ENCODE data around the gene MCRIP2. TPM values are rescaled to one million over a fixed set of nuclear protein-coding genes. Genes with fewer than 3 reads are reported as not detected.
A peak's percentile ranks its signal among the peaks of the same experiment; 100 is the strongest.

MCRIP2 gene
- total RNA-seq, 1 experiment from 2014 or later: 56.3 TPM

DNA sequence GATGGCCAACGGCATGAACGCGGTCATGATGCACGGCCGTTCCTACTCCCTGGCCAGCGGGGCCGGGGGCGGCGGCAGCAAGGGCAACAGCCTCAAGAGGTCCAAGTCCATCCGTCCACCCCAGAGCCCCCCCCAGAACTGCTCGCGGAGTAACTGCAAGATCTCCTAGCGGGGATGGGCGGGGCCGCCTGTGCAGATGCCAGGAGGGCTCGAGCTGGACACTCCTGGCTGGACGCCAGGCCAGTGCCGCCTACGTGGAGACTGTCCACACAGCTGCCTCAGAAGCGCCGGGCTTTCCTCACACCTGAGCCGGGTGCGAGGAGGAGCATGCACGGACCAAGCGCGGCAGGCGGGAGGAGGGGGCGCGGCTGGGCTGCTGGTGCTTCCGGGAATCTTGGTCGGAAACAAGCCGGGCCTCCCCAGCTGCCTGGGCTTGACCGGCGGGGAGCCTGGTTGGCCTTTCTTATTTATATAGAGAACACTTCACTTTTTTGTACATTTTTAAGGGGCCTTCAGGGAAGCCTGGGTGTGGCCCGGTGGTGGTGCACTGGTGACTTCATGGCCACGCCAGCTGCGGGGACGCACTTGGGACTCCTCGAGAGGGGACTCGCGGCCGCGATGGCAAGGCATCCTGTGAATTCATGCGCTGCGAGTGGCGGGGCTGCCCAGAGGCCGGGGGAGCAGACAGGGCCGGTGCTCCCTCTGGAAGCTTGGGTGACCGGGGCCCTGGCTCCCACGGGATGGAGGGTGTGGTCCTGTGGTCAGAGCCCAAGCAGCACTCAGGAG, 14.0 kb upstream of the MCRIP2 start:
- intact Hi-C loops (cut with micrococcal nuclease; ENCODE audit: unreplicated experiment): no loop called here
- Mint-ChIP-seq H3K36me3 (ENCODE audit: insufficient read depth, unreplicated experiment) (peaks cover 62% of the 10 kb centered on the region), H3K9me3 (ENCODE audit: low read depth, unreplicated experiment) (no peaks in the 10 kb centered on the region), H3K4me3 (ENCODE audit: low read depth, unreplicated experiment) (no peak overlapping the region), H3K4me1 (ENCODE audit: low read depth, unreplicated experiment) (no peaks in the 10 kb centered on the region), H3K27ac (ENCODE audit: unreplicated experiment) (peak overlapping the region; percentile 27), H3K27me3 (ENCODE audit: unreplicated experiment) (no peaks in the 10 kb centered on the region)
- BruUV-seq (replicated peaks): no TSS peak
- no peak for DNase-seq
- TF ChIP-seq, protein P1, sequence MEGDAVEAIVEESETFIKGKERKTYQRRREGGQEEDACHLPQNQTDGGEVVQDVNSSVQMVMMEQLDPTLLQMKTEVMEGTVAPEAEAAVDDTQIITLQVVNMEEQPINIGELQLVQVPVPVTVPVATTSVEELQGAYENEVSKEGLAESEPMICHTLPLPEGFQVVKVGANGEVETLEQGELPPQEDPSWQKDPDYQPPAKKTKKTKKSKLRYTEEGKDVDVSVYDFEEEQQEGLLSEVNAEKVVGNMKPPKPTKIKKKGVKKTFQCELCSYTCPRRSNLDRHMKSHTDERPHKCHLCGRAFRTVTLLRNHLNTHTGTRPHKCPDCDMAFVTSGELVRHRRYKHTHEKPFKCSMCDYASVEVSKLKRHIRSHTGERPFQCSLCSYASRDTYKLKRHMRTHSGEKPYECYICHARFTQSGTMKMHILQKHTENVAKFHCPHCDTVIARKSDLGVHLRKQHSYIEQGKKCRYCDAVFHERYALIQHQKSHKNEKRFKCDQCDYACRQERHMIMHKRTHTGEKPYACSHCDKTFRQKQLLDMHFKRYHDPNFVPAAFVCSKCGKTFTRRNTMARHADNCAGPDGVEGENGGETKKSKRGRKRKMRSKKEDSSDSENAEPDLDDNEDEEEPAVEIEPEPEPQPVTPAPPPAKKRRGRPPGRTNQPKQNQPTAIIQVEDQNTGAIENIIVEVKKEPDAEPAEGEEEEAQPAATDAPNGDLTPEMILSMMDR (IDR thresholded peaks at IDR 0.05; ENCODE audit: unreplicated experiment): no peak
- CTCF ChIA-PET: no interaction called here

DNA sequence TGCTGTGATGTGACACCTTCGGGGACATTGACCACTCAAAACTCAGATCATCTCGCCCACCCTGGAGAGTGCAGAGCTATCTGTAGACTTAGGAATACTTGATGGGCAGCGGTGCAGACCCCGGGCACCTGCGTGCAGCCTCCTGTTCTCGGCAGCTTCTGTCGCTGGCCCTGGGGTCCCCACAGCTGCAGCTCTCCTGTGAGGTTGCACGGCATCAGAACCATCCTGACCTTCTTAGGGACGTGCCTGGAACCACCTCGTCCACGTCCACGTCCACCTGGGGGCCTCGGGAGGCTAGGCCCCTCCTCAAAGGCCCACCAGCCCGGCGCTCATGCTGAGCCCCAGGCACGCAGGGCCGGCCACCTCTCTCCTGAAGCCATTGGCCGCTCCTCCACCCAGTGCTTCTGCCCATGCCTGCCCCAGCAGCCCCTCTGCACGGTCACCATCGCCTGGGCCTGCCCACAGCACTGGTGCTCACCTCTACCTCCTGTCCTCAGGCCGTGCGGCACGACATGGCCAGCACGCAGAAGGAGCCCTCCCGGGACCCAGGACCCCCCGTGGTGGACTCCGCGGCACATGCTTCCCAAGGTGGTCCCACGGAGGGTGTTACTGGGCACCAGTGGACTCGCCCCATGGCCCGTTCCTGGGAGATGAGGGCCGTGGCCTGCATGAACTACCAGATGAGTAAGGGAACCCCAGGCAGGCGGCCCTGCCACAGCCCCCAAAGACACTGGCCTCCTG, 13.1 kb upstream of the MCRIP2 start:
- Mint-ChIP-seq H3K9me3 (ENCODE audit: low read depth, unreplicated experiment) (no peaks in the 10 kb centered on the region), H3K27ac (ENCODE audit: unreplicated experiment) (peak overlapping the region; percentile 50), H3K27me3 (ENCODE audit: unreplicated experiment) (no peaks in the 10 kb centered on the region), H3K4me3 (ENCODE audit: low read depth, unreplicated experiment) (no peak overlapping the region), H3K4me1 (ENCODE audit: low read depth, unreplicated experiment) (no peaks in the 10 kb centered on the region), H3K36me3 (ENCODE audit: insufficient read depth, unreplicated experiment) (peaks cover 70% of the 10 kb centered on the region)
- DNase-seq: no peak
- intact Hi-C loops (cut with micrococcal nuclease; ENCODE audit: unreplicated experiment): no loop called here
- TF ChIP-seq, protein P1 (IDR thresholded peaks at IDR 0.05; ENCODE audit: unreplicated experiment): no peak
- CTCF ChIA-PET: no interaction called here
- no TSS peak for BruUV-seq (replicated peaks)

DNA sequence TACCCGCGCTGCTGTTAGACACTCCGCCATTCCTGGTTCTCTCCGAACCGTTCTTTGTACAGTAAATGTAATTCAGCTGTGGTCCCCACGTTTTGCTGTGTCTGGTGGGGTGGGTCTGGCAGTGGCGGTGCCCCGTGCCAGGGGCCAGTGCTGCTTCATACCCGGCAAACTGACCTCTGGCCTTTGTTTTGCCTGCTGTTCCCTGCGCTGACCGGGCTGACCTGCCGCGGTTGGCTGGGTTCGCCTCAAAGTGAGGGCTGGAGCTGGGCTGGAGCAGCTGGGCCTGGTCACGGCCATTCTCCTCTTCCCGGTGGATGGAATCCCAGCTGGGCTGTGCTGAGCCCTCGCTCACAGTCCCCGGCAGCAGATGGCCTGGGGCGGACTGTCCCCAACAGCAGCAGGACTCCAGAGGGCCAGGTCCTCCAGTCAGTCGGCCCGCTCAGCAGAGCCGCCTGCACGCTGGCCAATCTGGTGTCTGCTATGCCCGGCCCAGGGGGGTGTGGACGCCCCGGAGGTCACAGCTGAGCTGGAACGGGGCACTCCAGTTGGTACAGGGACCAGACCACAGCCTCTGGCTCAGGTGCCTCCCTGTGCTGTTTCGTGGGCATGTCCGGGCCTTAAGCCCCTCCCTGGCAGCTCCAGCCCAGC, 12.3 kb upstream of the MCRIP2 start:
- CTCF ChIA-PET: no interaction called here

DNA sequence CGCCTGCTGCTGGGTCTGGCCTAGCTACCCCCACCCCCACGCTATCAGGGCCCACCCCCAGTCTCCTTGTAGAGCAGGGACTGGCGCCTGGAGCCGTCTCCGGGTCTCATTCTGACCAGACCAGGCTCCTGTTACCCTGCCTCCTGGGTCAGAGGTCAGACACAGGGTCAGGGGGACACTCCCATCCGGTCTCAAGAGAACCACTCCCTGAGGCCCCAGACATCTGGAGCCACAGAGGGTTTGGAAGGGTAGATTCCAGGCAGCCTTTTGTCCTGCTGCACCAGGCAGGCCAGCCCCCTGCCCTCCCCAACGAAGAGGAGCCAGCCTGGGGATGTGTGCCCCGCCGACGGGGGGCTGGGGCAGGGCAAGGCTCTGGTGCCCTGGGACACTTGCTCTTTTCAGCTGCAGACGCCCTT, 11.8 kb upstream of the MCRIP2 start:
- Mint-ChIP-seq H3K9me3 (ENCODE audit: low read depth, unreplicated experiment) (no peaks in the 10 kb centered on the region), H3K27me3 (ENCODE audit: unreplicated experiment) (no peaks in the 10 kb centered on the region), H3K4me3 (ENCODE audit: low read depth, unreplicated experiment) (no peak overlapping the region), H3K27ac (ENCODE audit: unreplicated experiment) (peak overlapping the region; percentile 50), H3K36me3 (ENCODE audit: insufficient read depth, unreplicated experiment) (peaks cover 77% of the 10 kb centered on the region), H3K4me1 (ENCODE audit: low read depth, unreplicated experiment) (no peaks in the 10 kb centered on the region)
- intact Hi-C loops (cut with micrococcal nuclease; ENCODE audit: unreplicated experiment): loop anchor here (10.0 kb wide), 1 partner anchor 105 kb away; the partner anchor contains the start of gene CAPN15
- TF ChIP-seq, protein P1 (IDR thresholded peaks at IDR 0.05; ENCODE audit: unreplicated experiment): no peak
- BruUV-seq (replicated peaks): no TSS peak
- CTCF ChIA-PET: no interaction called here
- no peak for DNase-seq

More for the DNA sequence above, 12.3 kb upstream of the MCRIP2 start:
- no peaks in the 10 kb centered on the region for H3K9me3 Mint-ChIP-seq (ENCODE audit: low read depth, unreplicated experiment)
- TF ChIP-seq, protein P1 (IDR thresholded peaks at IDR 0.05; ENCODE audit: unreplicated experiment): no peak
- no peaks in the 10 kb centered on the region for H3K4me1 Mint-ChIP-seq (ENCODE audit: low read depth, unreplicated experiment)
- intact Hi-C loops (cut with micrococcal nuclease; ENCODE audit: unreplicated experiment): no loop called here
- DNase-seq: no peak
- no peak overlapping the region for H3K4me3 Mint-ChIP-seq (ENCODE audit: low read depth, unreplicated experiment)
- peak overlapping the region; percentile 50 for H3K27ac Mint-ChIP-seq (ENCODE audit: unreplicated experiment)
- peaks cover 74% of the 10 kb centered on the region for H3K36me3 Mint-ChIP-seq (ENCODE audit: insufficient read depth, unreplicated experiment)
- BruUV-seq (replicated peaks): no TSS peak
- no peaks in the 10 kb centered on the region for H3K27me3 Mint-ChIP-seq (ENCODE audit: unreplicated experiment)
